ENCODE results near the gene PNKD. TPM values are rescaled to one million over a fixed set of nuclear protein-coding genes. Genes with fewer than 3 reads are reported as not detected.

Gene PNKD
- total and polyA plus RNA-seq, 10 of the 15 experiments (the other 5 are each of a cell fraction or from before 2014, with no cell fraction given): 27.2 to 106 (median 61.3) TPM

DNA sequence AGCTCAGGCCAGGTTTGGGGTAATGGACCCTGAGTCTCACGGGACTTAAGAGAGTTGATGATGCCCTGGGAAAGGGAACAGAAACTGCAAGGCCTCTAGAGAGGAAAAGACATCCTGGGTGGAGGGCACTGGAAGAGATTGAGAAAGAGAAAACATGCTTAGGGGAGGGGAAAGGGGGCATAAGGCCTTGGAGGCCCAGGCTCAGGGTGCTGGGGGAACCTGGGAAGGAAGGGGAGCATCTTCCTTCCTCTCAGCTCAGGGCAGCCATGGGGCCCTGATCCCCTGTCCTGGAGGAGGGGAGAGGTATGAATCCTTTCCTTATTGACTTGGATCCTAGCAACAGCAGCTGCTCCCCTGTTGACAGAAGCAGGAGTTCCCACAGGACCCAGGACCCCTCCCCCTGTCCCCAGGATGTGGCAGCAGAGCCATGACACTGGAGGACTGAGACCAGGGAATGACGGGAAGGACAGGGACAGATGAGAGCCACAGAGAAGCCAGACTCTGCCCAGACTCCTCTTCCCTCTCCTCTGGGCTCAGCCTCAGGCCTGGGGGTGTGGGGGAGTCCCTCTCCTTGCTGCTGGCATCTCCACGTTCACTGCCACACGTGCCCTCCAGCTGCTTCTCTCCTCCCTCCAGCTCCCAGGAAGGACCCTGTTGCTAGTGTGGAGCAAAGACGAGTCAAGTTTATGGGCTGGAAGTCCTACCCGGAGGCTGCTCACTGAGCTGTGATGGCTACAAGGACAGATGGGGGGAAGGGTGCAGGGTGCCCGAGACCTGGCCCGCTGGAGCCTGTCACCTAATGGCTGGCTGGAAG is 8.7 kb upstream of the PNKD start:
- ATAC-seq (peak; percentile 5; the same call in 2 of the 3 replicates), DNase-seq (ENCODE audit: low read depth, low spot score) (no peak), FAIRE-seq (no peak)
- SMC1A ChIA-PET (ENCODE audit: uncharacterized antibody, unreplicated experiment): interaction anchor here (0.6 kb wide), 1 partner anchor 74 kb away, joined by 3 read pairs; no protein-coding TSS in a partner anchor
- Histone ChIP-seq H3K9me3 (replicated peaks; ENCODE audit: control insufficient read depth, insufficient read depth, low read length) (no peaks in the 10 kb centered on the region), H3K79me2 (ENCODE audit: control insufficient read depth, insufficient read depth, low read length) (no peaks in the 10 kb centered on the region), H3K4me2 (ENCODE audit: control insufficient read depth, insufficient read depth) (no peak overlapping the region; the same call in 1 of the 2 replicates), H3K36me3 (ENCODE audit: control insufficient read depth in 2 of 2, insufficient read depth in 2 of 2, low read length in 1 of 2) (peaks cover 10 to 15% of the 10 kb centered on the region in 2 experiments; a peak in 2 of 4 replicates), H2AFZ (ENCODE audit: control insufficient read depth, low read depth, low read length) (no peak overlapping the region), H3K9ac (ENCODE audit: control insufficient read depth, insufficient read depth, low read length) (no peak overlapping the region), H3K27ac (ENCODE audit: control insufficient read depth, insufficient read depth) (0 out of 2 replicates have a peak overlapping the region, but pooled peaks have one; percentile 10), H3K4me3 (no peak overlapping the region), H3K27me3 (replicated peaks in 1 of 2; ENCODE audit: control insufficient read depth in 2 of 2, insufficient read depth in 2 of 2, low read length in 1 of 2) (no peaks in the 10 kb centered on the region), H3K4me1 (ENCODE audit: control insufficient read depth, insufficient read depth, low read length) (peaks cover 34% of the 10 kb centered on the region), H4K20me1 (ENCODE audit: control insufficient read depth, insufficient read depth) (no peaks in the 10 kb centered on the region)
- WGBS (ENCODE audit: insufficient coverage, insufficient replicate concordance, low lambda C conversion rate, missing lambda C conversion rate): 52% methylated on average over 8 of the region's 8 CpGs
- POLR2A ChIA-PET: interaction anchor here (1.2 kb wide), 1 partner anchor 26 kb away, joined by 3 read pairs; no protein-coding TSS in a partner anchor
- intact Hi-C loops (cut with micrococcal nuclease; ENCODE audit: unreplicated experiment): no loop called here
- no TSS peak for BruUV-seq (replicated peaks)
- in situ Hi-C loops (cut with MboI): no loop called here
- TF ChIP-seq, protein P1, sequence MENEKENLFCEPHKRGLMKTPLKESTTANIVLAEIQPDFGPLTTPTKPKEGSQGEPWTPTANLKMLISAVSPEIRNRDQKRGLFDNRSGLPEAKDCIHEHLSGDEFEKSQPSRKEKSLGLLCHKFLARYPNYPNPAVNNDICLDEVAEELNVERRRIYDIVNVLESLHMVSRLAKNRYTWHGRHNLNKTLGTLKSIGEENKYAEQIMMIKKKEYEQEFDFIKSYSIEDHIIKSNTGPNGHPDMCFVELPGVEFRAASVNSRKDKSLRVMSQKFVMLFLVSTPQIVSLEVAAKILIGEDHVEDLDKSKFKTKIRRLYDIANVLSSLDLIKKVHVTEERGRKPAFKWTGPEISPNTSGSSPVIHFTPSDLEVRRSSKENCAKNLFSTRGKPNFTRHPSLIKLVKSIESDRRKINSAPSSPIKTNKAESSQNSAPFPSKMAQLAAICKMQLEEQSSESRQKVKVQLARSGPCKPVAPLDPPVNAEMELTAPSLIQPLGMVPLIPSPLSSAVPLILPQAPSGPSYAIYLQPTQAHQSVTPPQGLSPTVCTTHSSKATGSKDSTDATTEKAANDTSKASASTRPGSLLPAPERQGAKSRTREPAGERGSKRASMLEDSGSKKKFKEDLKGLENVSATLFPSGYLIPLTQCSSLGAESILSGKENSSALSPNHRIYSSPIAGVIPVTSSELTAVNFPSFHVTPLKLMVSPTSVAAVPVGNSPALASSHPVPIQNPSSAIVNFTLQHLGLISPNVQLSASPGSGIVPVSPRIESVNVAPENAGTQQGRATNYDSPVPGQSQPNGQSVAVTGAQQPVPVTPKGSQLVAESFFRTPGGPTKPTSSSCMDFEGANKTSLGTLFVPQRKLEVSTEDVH (IDR thresholded peaks at IDR 0.05; ENCODE audit: low read depth, partially characterized antibody): no peak
- TF ChIP-seq SPI1 (IDR thresholded peaks at IDR 0.05; ENCODE audit: borderline replicate concordance, insufficient read depth, low read depth, low read length): peak; percentile 65; the same call in 1 of the 2 replicates
- no peak for TF ChIP-seq SREBF1 (IDR thresholded peaks at IDR 0.05; ENCODE audit: low read length)
- peak; percentile 68 for TF ChIP-seq MEF2B (IDR thresholded peaks at IDR 0.05; ENCODE audit: partially characterized antibody, poor library complexity, severe bottlenecking)
- TF ChIP-seq ZNF592 (IDR thresholded peaks at IDR 0.05): no peak
- no peak for TF ChIP-seq RB1 (IDR thresholded peaks at IDR 0.05; ENCODE audit: borderline replicate concordance)
- TF ChIP-seq BHLHE40 (IDR thresholded peaks at IDR 0.05; ENCODE audit: borderline replicate concordance in 1 of 2, low read depth in 2 of 2, low read length in 1 of 2): peak in 1 of 2 experiments; percentile 18; a peak in 1 of 4 replicates
- peak in 1 of 2 experiments; percentile 24; a peak in 1 of 4 replicates for TF ChIP-seq IKZF2 (IDR thresholded peaks at IDR 0.05)
- CTCF ChIA-PET: interaction anchor here (0.9 to 4.7 kb wide), 3 partner anchors 9 to 74 kb away, joined by 3 to 22 read pairs (median 3); partner anchors contain the start of genes AAMP and PNKD
- RAD21 ChIA-PET (ENCODE audit: unreplicated experiment): interaction anchor here (1.0 kb wide), 1 partner anchor 9 kb away, joined by 4 read pairs; the partner anchor contains the start of genes AAMP and PNKD
